GM10266 (cell line): ENCODE data around the gene QKI.

ENCODE experiments used
- DNase-seq: peaks from one replicate; pipeline ENCODE4 v3.0.0; 2012; ENCODE audit errors: extremely low spot score
- TF ChIP-seq, protein P1 (sequence below): IDR thresholded peaks from 2 replicates; pipeline ENCODE4 v1.5.1; 2012; ENCODE audit warnings: mild to moderate bottlenecking, low read depth; ENCODE audit not compliant: control insufficient read depth, insufficient read depth; ENCODE audit errors: missing control alignments

The QKI gene

DNA sequence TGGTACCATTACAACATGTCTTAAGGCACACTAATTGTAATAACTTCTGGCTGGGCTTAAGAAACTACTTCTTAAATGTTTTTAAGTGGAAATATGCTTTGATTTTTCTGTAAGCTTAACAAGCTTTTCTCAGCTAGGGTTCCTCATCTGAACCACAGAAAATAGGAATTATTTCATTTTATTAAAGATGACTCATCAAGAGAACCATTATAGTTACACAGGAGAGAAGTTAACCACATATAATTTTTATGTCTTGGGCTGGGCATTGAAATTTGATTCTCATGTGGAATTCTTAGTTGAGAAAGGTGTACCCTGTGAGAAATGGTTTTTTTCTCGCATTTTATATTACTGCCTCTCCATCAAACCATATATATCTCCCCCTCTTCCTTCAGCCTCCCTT lies 75.1 kb downstream of the QKI start:
- TF ChIP-seq, protein P1, sequence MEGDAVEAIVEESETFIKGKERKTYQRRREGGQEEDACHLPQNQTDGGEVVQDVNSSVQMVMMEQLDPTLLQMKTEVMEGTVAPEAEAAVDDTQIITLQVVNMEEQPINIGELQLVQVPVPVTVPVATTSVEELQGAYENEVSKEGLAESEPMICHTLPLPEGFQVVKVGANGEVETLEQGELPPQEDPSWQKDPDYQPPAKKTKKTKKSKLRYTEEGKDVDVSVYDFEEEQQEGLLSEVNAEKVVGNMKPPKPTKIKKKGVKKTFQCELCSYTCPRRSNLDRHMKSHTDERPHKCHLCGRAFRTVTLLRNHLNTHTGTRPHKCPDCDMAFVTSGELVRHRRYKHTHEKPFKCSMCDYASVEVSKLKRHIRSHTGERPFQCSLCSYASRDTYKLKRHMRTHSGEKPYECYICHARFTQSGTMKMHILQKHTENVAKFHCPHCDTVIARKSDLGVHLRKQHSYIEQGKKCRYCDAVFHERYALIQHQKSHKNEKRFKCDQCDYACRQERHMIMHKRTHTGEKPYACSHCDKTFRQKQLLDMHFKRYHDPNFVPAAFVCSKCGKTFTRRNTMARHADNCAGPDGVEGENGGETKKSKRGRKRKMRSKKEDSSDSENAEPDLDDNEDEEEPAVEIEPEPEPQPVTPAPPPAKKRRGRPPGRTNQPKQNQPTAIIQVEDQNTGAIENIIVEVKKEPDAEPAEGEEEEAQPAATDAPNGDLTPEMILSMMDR = no peak
- DNase-seq = no peak

DNA sequence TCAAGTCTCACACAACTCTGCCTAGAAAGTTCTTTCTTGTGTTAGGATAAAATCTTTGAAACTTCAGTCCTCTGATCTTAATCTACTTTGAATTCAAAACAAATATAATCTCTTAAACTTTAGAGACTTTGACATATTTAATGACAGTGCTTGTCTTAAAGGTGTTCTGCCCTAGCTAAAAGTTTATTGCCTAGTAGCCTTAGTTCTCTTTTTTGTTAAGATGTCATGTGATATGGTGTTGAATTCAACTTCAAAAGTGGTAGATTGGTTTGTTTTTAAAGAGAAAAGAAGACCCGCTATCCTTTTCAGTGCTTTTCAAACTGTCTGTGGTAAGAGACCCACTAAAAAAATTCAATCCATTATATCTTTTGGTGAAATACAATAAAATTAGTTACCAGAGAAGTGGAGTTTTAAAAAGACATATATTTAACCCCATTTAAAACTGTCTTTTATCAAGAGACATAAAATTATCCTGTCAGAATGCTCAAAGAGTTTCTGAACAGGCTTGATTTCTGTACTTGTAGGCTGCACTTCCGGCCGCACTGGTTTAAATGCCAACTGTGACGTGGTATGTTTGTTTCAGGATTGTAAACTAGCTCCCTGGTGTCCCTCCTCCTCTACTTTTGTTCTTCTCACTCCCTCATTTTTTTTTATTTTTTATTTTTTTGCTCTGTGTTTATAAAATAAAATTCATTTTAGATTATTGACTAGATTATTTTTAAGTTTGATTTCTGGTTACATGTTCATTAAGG lies 76.5 kb downstream of the QKI start:
- no peak for DNase-seq
- TF ChIP-seq, protein P1 = no peak

DNA sequence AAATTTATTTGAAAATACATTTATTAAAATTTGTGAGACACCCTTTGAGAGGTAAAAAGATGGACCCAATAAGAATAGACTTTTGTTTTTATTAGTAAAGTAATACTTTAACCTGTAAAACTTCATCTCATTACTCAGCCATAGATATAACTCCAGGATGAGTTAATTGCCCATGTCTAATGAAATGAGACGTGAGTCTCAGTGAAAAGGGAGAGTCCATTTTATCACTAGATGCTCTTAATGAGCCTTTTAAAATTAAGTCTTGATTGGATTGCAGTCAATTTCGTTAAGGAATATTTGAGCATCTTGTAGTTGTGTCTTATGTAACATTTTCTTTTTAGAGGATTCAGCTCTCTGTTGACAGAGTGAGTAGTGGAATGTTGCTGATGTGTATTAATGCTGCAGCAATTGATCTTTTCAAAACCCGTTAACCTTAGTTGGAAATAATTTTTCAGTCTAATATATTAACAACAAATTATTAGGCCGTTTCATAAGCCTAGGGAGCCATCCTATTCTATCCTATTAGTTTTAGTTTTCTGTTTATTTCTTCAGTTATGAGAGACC lies 77.3 kb downstream of the QKI start:
- TF ChIP-seq, protein P1 = no peak
- no peak for DNase-seq

- TF ChIP-seq, protein P1 = no peak
Measured at GRCh38 chr6:163494279-163494727, 79.8 kb downstream of the QKI start.

DNA sequence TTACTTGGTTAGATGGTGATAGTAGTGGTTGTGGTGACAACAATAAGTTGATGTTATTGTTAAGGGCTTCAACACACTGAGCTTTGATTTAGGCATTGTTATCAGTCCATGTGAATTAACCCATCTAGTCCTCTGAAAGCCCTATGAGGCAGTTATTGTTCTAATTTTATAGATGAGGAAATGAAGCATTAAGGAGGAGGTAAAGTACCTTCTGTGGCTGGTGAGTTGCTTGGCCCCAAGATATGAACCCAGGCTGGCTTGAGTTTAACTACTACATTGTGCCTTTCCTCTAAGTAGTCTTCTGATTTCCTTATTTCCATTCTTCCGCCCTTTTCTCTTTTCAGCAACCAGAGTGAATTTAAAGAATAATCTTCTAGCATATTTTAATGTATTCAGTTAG lies 81.7 kb downstream of the QKI start:
- no peak for DNase-seq
- TF ChIP-seq, protein P1 = no peak

More at GRCh38 chr6:163494279-163494727, 79.8 kb downstream of the QKI start:
- DNase-seq = no peak

GRCh38 chr6:163500105-163500504 lies 85.6 kb downstream of the QKI start:
- TF ChIP-seq, protein P1 = no peak
- no peak for DNase-seq

- TF ChIP-seq, protein P1 = no peak
- no peak for DNase-seq
Measured at GRCh38 chr6:163501026-163501425, 86.5 kb downstream of the QKI start.
